Stomach (tissue), 9 donors: ENCODE measurements around the gene NLGN1. TPM values are rescaled to one million over a fixed set of nuclear protein-coding genes. Genes with fewer than 3 reads are reported as not detected.

Experiments
- DNase-seq, 2 donors: peaks; one replicate each; pipeline versions ENCODE4 v3.0.0 to v3.0.0-alpha.2; 2013 to 2019
- H3K27ac ChIP-seq, 5 donors: fragments of 200-600 bp in 4 of 5; sonication (generic) in 4 of 5; one replicate each; pipeline ENCODE4 v1.5.1; 2013 to 2019; ENCODE audit warnings: mild to moderate bottlenecking in 1 of 5, moderate library complexity in 1 of 5
- H3K27me3 ChIP-seq, 3 donors: fragments of 200-600 bp; sonication (generic); one replicate each; pipeline ENCODE4 v1.5.1; 2017 to 2019; ENCODE audit warnings: mixed run types in 1 of 3
- H3K36me3 ChIP-seq, 4 donors: fragments of 200-600 bp; sonication (generic); 1 replicate in 3 of 4; 2 replicates in 1 of 4; pipeline ENCODE4 v1.5.1; 2016 to 2019
- H3K4me1 ChIP-seq, 4 donors: fragments of 200-600 bp; sonication (generic); one replicate each; pipeline ENCODE4 v1.5.1; 2016 to 2019
- H3K4me3 ChIP-seq, 4 donors: fragments of 200-600 bp; sonication (generic) in 3 of 4; one replicate each; pipeline ENCODE4 v1.5.1; 2016 to 2019; ENCODE audit warnings: mild to moderate bottlenecking in 1 of 4
- H3K9me3 ChIP-seq, 4 donors: fragments of 200-600 bp; sonication (generic); one replicate each; pipeline ENCODE4 v1.5.1; 2016 to 2019
- EP300 ChIP-seq: sonication (generic); formaldehyde crosslinking; IDR thresholded peaks from one replicate; pipeline ENCODE4 v1.6.1; 2017; ENCODE audit warnings: antibody characterized with exemption
- POLR2A ChIP-seq, 4 donors: fragments of 450-650 bp; IDR thresholded peaks; one replicate each; pipeline ENCODE4 v1.6.1; 2016; ENCODE audit warnings: antibody characterized with exemption in 4 of 4, control low read depth in 2 of 4, mild to moderate bottlenecking in 1 of 4, moderate library complexity in 1 of 4
- POLR2AphosphoS5 ChIP-seq, 3 donors: sonication (generic); formaldehyde crosslinking; IDR thresholded peaks; one replicate each; pipeline ENCODE4 v1.6.1; 2016; ENCODE audit warnings: antibody characterized with exemption in 3 of 3
- WGBS, 5 donors: extraction: QIAGEN DNeasy Blood & Tissue Kit in 3 of 5; methylation state at CpG; one replicate each; pipeline versions ENCODE4 v1.1.5 to v1.1.7; 2013 to 2018; 5-methylcytosine and 5-hydroxymethylcytosine counted together
- intact Hi-C: fragments of 100-400 bp; cut with DNase I; formaldehyde crosslinking; loops from one replicate; pipeline ENCODE4 v1.15.1; 2023; ENCODE audit warnings: low total_unique reads
- polyA plus RNA-seq, 3 donors: library from polyadenylated mRNA; stranded (reverse); fragments of 200-250 nt; gene quantifications; one replicate each; pipeline ENCODE4 v1.2.3, GENCODE V29; 2013
- total RNA-seq, 5 donors: library from RNA; depleted of rRNA; stranded (reverse); fragments of >200 nt; gene quantifications; one replicate each; pipeline versions ENCODE4 v1.1.0 to v1.2.3, GENCODE V29; 2014 to 2016
- TF ChIP-seq, protein P1 (sequence below), 7 experiments: fragments of 450-650 bp in 4 of 7; fragments of 200-600 bp in 3 of 7; sonication (generic) in 3 of 7; IDR thresholded peaks; one replicate each; pipeline ENCODE4 v1.5.1; 2016 to 2019; ENCODE audit warnings: antibody characterized with exemption in 7 of 7, control low read depth in 2 of 7, mild to moderate bottlenecking in 1 of 7
- donor health status: healthy with polysubstance abuse.
- donor health status: Bipolar disorder and iron deficiency.
- donor health status: healthy.

NLGN1 gene
- total and polyA plus RNA-seq, 8 donors: 0.15 to 45.2 (median 4.8) TPM; not detected in 1

DNA sequence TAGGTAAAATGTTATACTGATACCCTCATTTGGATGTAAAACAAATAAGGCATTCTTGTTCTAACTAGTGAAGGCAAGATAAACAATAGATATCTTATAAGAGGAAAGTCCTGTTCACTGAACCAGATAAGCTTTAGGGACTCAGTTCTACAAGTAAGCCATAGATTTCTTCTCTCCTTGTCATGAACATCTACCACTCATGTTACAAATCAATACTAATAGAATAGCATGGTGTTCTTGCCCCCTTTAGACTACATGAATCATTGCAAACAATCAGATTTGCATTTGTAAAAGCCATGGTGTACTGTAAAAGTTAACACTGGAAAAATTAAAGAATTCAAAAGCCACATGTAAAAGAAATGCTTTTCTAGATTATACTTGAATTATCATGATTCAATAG, 500.1 kb downstream of the NLGN1 start:
- Histone ChIP-seq H3K36me3 (no peaks in the 10 kb centered on the region), H3K4me3 (no peak overlapping the region), H3K27me3 (no peaks in the 10 kb centered on the region), H3K9me3 (no peaks in the 10 kb centered on the region), H3K27ac (no peak overlapping the region), H3K4me1 (no peaks in the 10 kb centered on the region)
- DNase-seq: no peak
- intact Hi-C loops: no loop called here
- TF ChIP-seq EP300 (no peak), POLR2AphosphoS5 (IDR thresholded peaks at IDR 0.05) (no peak), POLR2A (IDR thresholded peaks at IDR 0.05) (no peak)
- TF ChIP-seq, protein P1, sequence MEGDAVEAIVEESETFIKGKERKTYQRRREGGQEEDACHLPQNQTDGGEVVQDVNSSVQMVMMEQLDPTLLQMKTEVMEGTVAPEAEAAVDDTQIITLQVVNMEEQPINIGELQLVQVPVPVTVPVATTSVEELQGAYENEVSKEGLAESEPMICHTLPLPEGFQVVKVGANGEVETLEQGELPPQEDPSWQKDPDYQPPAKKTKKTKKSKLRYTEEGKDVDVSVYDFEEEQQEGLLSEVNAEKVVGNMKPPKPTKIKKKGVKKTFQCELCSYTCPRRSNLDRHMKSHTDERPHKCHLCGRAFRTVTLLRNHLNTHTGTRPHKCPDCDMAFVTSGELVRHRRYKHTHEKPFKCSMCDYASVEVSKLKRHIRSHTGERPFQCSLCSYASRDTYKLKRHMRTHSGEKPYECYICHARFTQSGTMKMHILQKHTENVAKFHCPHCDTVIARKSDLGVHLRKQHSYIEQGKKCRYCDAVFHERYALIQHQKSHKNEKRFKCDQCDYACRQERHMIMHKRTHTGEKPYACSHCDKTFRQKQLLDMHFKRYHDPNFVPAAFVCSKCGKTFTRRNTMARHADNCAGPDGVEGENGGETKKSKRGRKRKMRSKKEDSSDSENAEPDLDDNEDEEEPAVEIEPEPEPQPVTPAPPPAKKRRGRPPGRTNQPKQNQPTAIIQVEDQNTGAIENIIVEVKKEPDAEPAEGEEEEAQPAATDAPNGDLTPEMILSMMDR (IDR thresholded peaks at IDR 0.05): no peak

DNA sequence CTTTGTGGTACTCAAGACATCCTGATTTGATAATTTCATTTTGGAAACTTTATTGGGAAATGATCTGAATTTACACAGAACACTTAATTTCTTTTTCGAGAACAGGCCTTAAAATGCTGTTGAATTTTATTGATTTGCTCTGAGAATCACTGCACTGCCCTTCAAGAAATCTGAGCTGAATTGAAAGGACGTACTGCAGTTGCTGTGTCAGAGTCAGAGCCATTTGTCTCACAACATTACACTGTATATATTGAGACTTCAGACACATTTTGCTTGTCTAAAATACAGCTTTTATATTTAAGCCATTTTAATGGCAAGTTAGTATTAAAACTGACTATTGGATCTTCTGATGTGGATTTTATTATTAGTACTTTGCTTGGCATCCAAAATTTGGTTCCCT, 504.1 kb downstream of the NLGN1 start:
- TF ChIP-seq POLR2AphosphoS5 (IDR thresholded peaks at IDR 0.05) (no peak), POLR2A (IDR thresholded peaks at IDR 0.05) (no peak), EP300 (no peak)
- TF ChIP-seq, protein P1 (IDR thresholded peaks at IDR 0.05): no peak
- Histone ChIP-seq H3K4me3 (no peak overlapping the region), H3K36me3 (no peaks in the 10 kb centered on the region), H3K27me3 (no peaks in the 10 kb centered on the region), H3K9me3 (no peaks in the 10 kb centered on the region), H3K4me1 (no peaks in the 10 kb centered on the region), H3K27ac (no peak overlapping the region)
- intact Hi-C loops: no loop called here
- 83 to 94% (median 88%) methylated on average over 2 of the region's 2 CpGs for WGBS, 5 donors
- DNase-seq: no peak

DNA sequence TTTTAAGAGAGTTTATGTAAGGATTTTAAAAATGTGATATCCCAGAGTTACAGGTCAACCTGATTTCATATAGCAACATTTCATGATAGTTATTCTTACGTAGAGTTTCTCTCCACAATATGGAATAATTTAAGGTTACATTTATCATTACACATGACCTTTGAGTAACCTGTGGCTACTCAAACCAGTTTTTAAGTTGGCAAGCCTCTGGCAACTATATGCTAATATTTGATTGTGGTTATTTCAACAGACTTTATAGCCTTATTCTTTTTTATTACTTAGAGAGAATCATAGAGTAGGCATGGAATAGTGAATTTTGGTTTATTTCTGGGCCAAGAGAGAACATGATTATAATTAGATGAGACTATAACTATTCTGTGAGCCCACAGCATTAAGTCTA, 504.9 kb downstream of the NLGN1 start:
- 42 to 72% (median 52%) methylated on average over 1 of the region's 1 CpG for WGBS, 5 donors

DNA sequence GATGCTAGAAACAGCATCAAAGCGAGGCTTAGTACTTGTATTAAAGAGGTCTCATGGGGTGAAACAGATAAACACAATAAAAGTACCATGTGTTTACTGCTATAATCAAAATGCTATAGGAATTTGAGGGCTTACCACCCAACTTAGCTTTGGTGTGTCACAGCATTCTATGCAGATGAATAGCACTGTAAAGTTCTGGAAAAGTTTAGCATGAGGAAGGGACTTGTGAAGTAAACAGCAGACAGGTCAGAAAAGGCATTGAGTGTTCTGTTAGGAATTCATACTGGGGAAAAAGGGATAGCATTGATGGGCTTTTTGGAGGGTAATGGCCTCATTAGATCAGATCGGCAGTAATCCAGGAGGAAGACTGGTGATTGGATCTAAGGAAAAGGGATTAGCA, 505.3 kb downstream of the NLGN1 start:
- no peaks in the 10 kb centered on the region for H3K4me1 ChIP-seq
- no peak for TF ChIP-seq EP300
- intact Hi-C loops: no loop called here
- H3K27me3 ChIP-seq: no peaks in the 10 kb centered on the region
- no peak overlapping the region for H3K4me3 ChIP-seq
- H3K9me3 ChIP-seq: no peaks in the 10 kb centered on the region
- no peaks in the 10 kb centered on the region for H3K36me3 ChIP-seq
- H3K27ac ChIP-seq: no peak overlapping the region
- no peak for DNase-seq
- WGBS, 5 donors: 81 to 94% (median 89%) methylated on average over 2 of the region's 2 CpGs

More for the DNA sequence above, 504.9 kb downstream of the NLGN1 start:
- Histone ChIP-seq H3K4me1 (no peaks in the 10 kb centered on the region), H3K36me3 (no peaks in the 10 kb centered on the region), H3K27me3 (no peaks in the 10 kb centered on the region), H3K27ac (no peak overlapping the region), H3K4me3 (no peak overlapping the region), H3K9me3 (no peaks in the 10 kb centered on the region)
- DNase-seq: no peak
- TF ChIP-seq, protein P1 (IDR thresholded peaks at IDR 0.05): no peak
- TF ChIP-seq POLR2AphosphoS5 (IDR thresholded peaks at IDR 0.05) (no peak), EP300 (no peak), POLR2A (IDR thresholded peaks at IDR 0.05) (no peak)
- intact Hi-C loops: no loop called here

DNA sequence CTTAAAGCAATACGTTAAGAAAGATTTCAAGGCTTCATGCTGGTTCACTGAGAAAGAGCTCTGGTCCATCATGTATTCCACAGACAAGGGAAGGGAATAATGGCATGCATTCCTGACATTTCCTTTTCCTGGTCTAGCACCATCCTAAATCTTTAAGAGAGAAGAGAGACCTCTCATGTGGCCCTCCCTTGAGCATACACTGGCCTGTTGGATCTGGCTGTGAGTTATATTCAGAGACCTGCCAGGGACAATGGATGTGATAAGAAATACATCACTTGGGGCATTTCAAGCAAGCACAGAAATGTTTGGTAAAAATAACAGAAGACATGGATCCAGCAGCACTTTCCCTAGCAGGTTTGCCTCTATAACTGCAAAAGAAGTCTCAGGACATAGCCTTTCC, 507.8 kb downstream of the NLGN1 start:
- intact Hi-C loops: no loop called here
- no peak for DNase-seq
- Histone ChIP-seq H3K27ac (no peak overlapping the region), H3K4me3 (no peak overlapping the region), H3K36me3 (no peaks in the 10 kb centered on the region), H3K4me1 (no peaks in the 10 kb centered on the region), H3K27me3 (no peaks in the 10 kb centered on the region), H3K9me3 (no peaks in the 10 kb centered on the region)
- TF ChIP-seq POLR2AphosphoS5 (IDR thresholded peaks at IDR 0.05) (no peak), POLR2A (IDR thresholded peaks at IDR 0.05) (no peak), EP300 (no peak)
- TF ChIP-seq, protein P1 (IDR thresholded peaks at IDR 0.05): no peak
- 77 to 97% (median 85%) methylated on average over 1 of the region's 1 CpG for WGBS, 5 donors
